SW 1271 (cell line): ENCODE measurements around the gene UAP1.
A peak's percentile ranks its signal among the peaks of the same experiment; 100 is the strongest.
"Not testable (repeated sequence)": the region's sequence is repeated elsewhere in the genome, so short reads cannot be mapped to it uniquely, and the experiment has no call there.

Source experiments
- DNase-seq, 2 experiments: peaks; one replicate each; lab custom pipeline; 2025; lab: John Stamatoyannopoulos, UW

The UAP1 gene

GRCh38 chr1:162565460-162565859 is 3.9 kb downstream of the UAP1 start:
- no peak for DNase-seq

- no peak for DNase-seq
Observed at GRCh38 chr1:162566870-162567269, 5.3 kb downstream of the UAP1 start.

- DNase-seq: no peak
Observed at GRCh38 chr1:162568802-162569201, 7.3 kb downstream of the UAP1 start.

GRCh38 chr1:162570718-162571117 is 9.2 kb downstream of the UAP1 start:
- DNase-seq: no peak

- not testable (repeated sequence) for DNase-seq
Observed at GRCh38 chr1:162571121-162571520, 9.6 kb downstream of the UAP1 start.

GRCh38 chr1:162571696-162572095 is 10.2 kb downstream of the UAP1 start:
- no peak for DNase-seq

- DNase-seq: no peak
Observed at GRCh38 chr1:162573136-162573535, 11.6 kb downstream of the UAP1 start.

GRCh38 chr1:162578071-162578700 is 16.7 kb downstream of the UAP1 start:
- no peak for DNase-seq

- no peak for DNase-seq
Observed at GRCh38 chr1:162578936-162579335, 17.4 kb downstream of the UAP1 start.

- DNase-seq: no peak
Observed at GRCh38 chr1:162580308-162580707, 18.8 kb downstream of the UAP1 start.

GRCh38 chr1:162582901-162583300 is 21.4 kb downstream of the UAP1 start:
- not testable (repeated sequence) for DNase-seq

GRCh38 chr1:162585101-162585500 is 23.6 kb downstream of the UAP1 start:
- not testable (repeated sequence) for DNase-seq

GRCh38 chr1:162587347-162587746 is 25.8 kb downstream of the UAP1 start:
- no peak for DNase-seq

- no peak for DNase-seq
Observed at GRCh38 chr1:162587761-162588260, 26.3 kb downstream of the UAP1 start.

- DNase-seq: no peak
Observed at GRCh38 chr1:162590101-162590500, 28.6 kb downstream of the UAP1 start.

- no peak for DNase-seq
Observed at GRCh38 chr1:162590686-162591085, 29.2 kb downstream of the UAP1 start.

- no peak for DNase-seq
Observed at GRCh38 chr1:162596514-162597170, 35.1 kb downstream of the UAP1 start.

GRCh38 chr1:162599451-162599850 is 37.9 kb downstream of the UAP1 start:
- DNase-seq: no peak

- DNase-seq: not testable (repeated sequence)
Observed at GRCh38 chr1:162603117-162603516, 41.6 kb downstream of the UAP1 start.

- peak; percentile 14 to 72 for DNase-seq
Observed at GRCh38 chr1:162605225-162605927, 43.9 kb downstream of the UAP1 start.

GRCh38 chr1:162609306-162609705 is 47.8 kb downstream of the UAP1 start:
- DNase-seq: no peak

- DNase-seq: no peak
Observed at GRCh38 chr1:162612606-162613400, 51.3 kb downstream of the UAP1 start.
